Fibroblast of lung (primary cell): ENCODE measurements around the gene ALOX5. TPM values are rescaled to one million over a fixed set of nuclear protein-coding genes. Genes with fewer than 3 reads are reported as not detected.

Source experiments
- DNase-seq, 2 donors: peaks; one replicate each; pipeline versions ENCODE4 v3.0.0 to v3.0.0-alpha.2; 2010; ENCODE audit warnings: low read depth in 2 of 2
- H2AFZ ChIP-seq: 2 replicates; pipeline ENCODE4 v1.5.1; 2012; ENCODE audit warnings: low read length, control low read depth, inconsistent platforms
- H3K27ac ChIP-seq: 2 replicates; pipeline ENCODE4 v1.5.1; 2011; ENCODE audit warnings: low read length, control low read depth; ENCODE audit not compliant: insufficient read depth
- H3K27me3 ChIP-seq: 2 replicates; pipeline ENCODE4 v1.5.1; 2011; ENCODE audit warnings: mild to moderate bottlenecking, low read length; ENCODE audit not compliant: control insufficient read depth, insufficient read depth
- H3K36me3 ChIP-seq: 2 replicates; pipeline ENCODE4 v1.5.1; 2011; ENCODE audit warnings: low read length; ENCODE audit not compliant: control insufficient read depth, insufficient read depth
- H3K4me1 ChIP-seq: 2 replicates; pipeline ENCODE4 v1.5.1; 2011; ENCODE audit warnings: low read length; ENCODE audit not compliant: control insufficient read depth, insufficient read depth; ENCODE audit errors: extremely low read depth
- H3K4me2 ChIP-seq: 2 replicates; pipeline ENCODE4 v1.5.1; 2011; ENCODE audit warnings: low read length, control low read depth; ENCODE audit not compliant: insufficient read depth; ENCODE audit errors: extremely low read depth
- H3K4me3 ChIP-seq, 4 experiments: fragments of 200-600 bp in 1 of 4; sonication (generic) in 1 of 4; replicated peaks in 1 of 4; 2 replicates each; pipeline ENCODE4 v1.5.1; 2011 to 2016; ENCODE audit warnings: low read length in 4 of 4, low read depth in 3 of 4, mild to moderate bottlenecking in 3 of 4, control low read depth in 2 of 4, inconsistent platforms in 1 of 4, mixed read lengths in 1 of 4; ENCODE audit not compliant: insufficient read depth in 1 of 4; ENCODE audit errors: control extremely low read depth in 1 of 4
- H3K79me2 ChIP-seq: 2 replicates; pipeline ENCODE4 v1.5.1; 2012; ENCODE audit warnings: mild to moderate bottlenecking, low read length, inconsistent platforms; ENCODE audit not compliant: control insufficient read depth, insufficient read depth
- H3K9ac ChIP-seq: 2 replicates; pipeline ENCODE4 v1.5.1; 2011; ENCODE audit warnings: mild to moderate bottlenecking, low read length, control low read depth; ENCODE audit not compliant: insufficient read depth
- H3K9me3 ChIP-seq: 2 replicates; pipeline ENCODE4 v1.5.1; 2012; ENCODE audit warnings: low read depth, low read length; ENCODE audit not compliant: control insufficient read depth, insufficient read depth
- H4K20me1 ChIP-seq: 2 replicates; pipeline ENCODE4 v1.5.1; 2011; ENCODE audit warnings: low read length; ENCODE audit not compliant: control insufficient read depth, insufficient read depth; ENCODE audit errors: extremely low read depth
- CTCF ChIP-seq, 2 donors: IDR thresholded peaks in 1 of 2; conservative IDR thresholded peaks in 1 of 2; 1 replicate in 1 of 2; 2 replicates in 1 of 2; pipeline ENCODE4 v1.5.1; 2011 to 2012; ENCODE audit warnings: low read length in 2 of 2, control low read depth in 1 of 2, inconsistent platforms in 1 of 2, low read depth in 1 of 2, mild to moderate bottlenecking in 1 of 2
- EZH2 ChIP-seq: IDR thresholded peaks from 2 replicates; pipeline ENCODE4 v1.5.1; 2012; ENCODE audit warnings: low read length, control low read depth, mild to moderate bottlenecking; ENCODE audit errors: missing control alignments
- polyA plus RNA-seq, 2 donors: library from polyadenylated mRNA; depleted of rRNA in 1 of 2; stranded (reverse) in 1 of 2; unstranded in 1 of 2; fragments of >200 nt; gene quantifications; 2 replicates each; pipeline ENCODE4 v1.2.1, GENCODE V29; 2011 to 2012; ENCODE audit warnings: missing spikeins in 1 of 2
- total RNA-seq: library from RNA; depleted of rRNA; stranded (reverse); fragments of >200 nt; gene quantifications from 2 replicates; pipeline ENCODE4 v1.2.1, GENCODE V29; 2014

Gene ALOX5
- total and polyA plus RNA-seq, 2 donors (not counting 1 experiment from before 2014, with no cell fraction given): not detected

- Histone ChIP-seq H3K36me3 (no peaks in the 10 kb centered on the region), H3K79me2 (no peaks in the 10 kb centered on the region), H2AFZ (no peak overlapping the region), H4K20me1 (no peaks in the 10 kb centered on the region), H3K27me3 (no peaks in the 10 kb centered on the region), H3K4me2 (no peak overlapping the region), H3K27ac (no peak overlapping the region), H3K9me3 (no peaks in the 10 kb centered on the region), H3K9ac (no peak overlapping the region), H3K4me3 (no peak overlapping the region), H3K4me1 (no peaks in the 10 kb centered on the region)
- DNase-seq: no peak
- TF ChIP-seq CTCF (conservative IDR thresholded peaks at IDR 0.05 in 1 of 2, IDR thresholded peaks at IDR 0.05 in 1 of 2; ENCODE audit: low read depth in 1 of 2, low read length in 2 of 2) (no peak), EZH2 (no peak)
Measured at GRCh38 chr10:45382591-45382990, 8.6 kb downstream of the ALOX5 start.

- Histone ChIP-seq H3K9me3 (no peaks in the 10 kb centered on the region), H2AFZ (no peak overlapping the region), H3K27me3 (no peaks in the 10 kb centered on the region), H3K4me3 (no peak overlapping the region), H3K79me2 (no peaks in the 10 kb centered on the region), H3K4me2 (no peak overlapping the region), H3K27ac (no peak overlapping the region), H4K20me1 (no peaks in the 10 kb centered on the region), H3K4me1 (no peaks in the 10 kb centered on the region), H3K9ac (no peak overlapping the region), H3K36me3 (no peaks in the 10 kb centered on the region)
- no peak for DNase-seq
- no peak for TF ChIP-seq EZH2
- TF ChIP-seq CTCF (conservative IDR thresholded peaks at IDR 0.05 in 1 of 2, IDR thresholded peaks at IDR 0.05 in 1 of 2; ENCODE audit: low read depth in 1 of 2, low read length in 2 of 2): no peak
Measured at GRCh38 chr10:45383682-45384330, 9.8 kb downstream of the ALOX5 start.

GRCh38 chr10:45386657-45387056 is 12.6 kb downstream of the ALOX5 start:
- TF ChIP-seq CTCF (conservative IDR thresholded peaks at IDR 0.05 in 1 of 2, IDR thresholded peaks at IDR 0.05 in 1 of 2; ENCODE audit: low read depth in 1 of 2, low read length in 2 of 2): no peak
- no peak for TF ChIP-seq EZH2
- H2AFZ ChIP-seq: no peak overlapping the region
- no peak overlapping the region for H3K4me3 ChIP-seq
- no peaks in the 10 kb centered on the region for H3K27me3 ChIP-seq
- DNase-seq: no peak
- no peak overlapping the region for H3K9ac ChIP-seq
- H3K9me3 ChIP-seq: no peaks in the 10 kb centered on the region
- H3K36me3 ChIP-seq: no peaks in the 10 kb centered on the region
- no peaks in the 10 kb centered on the region for H4K20me1 ChIP-seq
- no peak overlapping the region for H3K4me2 ChIP-seq
- no peaks in the 10 kb centered on the region for H3K4me1 ChIP-seq
- H3K79me2 ChIP-seq: no peaks in the 10 kb centered on the region
- H3K27ac ChIP-seq: no peak overlapping the region
